PC-3 (cell line): ENCODE data around the gene CLDN9. TPM values are rescaled to one million over a fixed set of nuclear protein-coding genes. Genes with fewer than 3 reads are reported as not detected.

Experiments used
- ATAC-seq: fragments of 200-7000 bp; cut with Tn5 transposase; 2 replicates; pipeline ENCODE4 v1.9.1; 2020; ENCODE audit warnings: mild to moderate bottlenecking, moderate library complexity
- Bru-seq: library from RNA; stranded (reverse); fragments of 400-500 nt; gene quantifications from one replicate; lab custom pipeline; 2021; lab: Mats Ljungman, UMichigan
- BruChase-seq, 2 experiments: library from RNA; stranded (reverse); fragments of 400-500 nt; gene quantifications; one replicate each; lab custom pipeline; 2021; lab: Mats Ljungman, UMichigan
- BruUV-seq: library from RNA; stranded (reverse); fragments of 400-500 nt; replicated peaks from 2 replicates; lab custom pipeline; 2021; lab: Mats Ljungman, UMichigan
- CTCF ChIA-PET: fragments of 300-600 bp; sonication (Branson Sonifier 250); formaldehyde crosslinking; loops from one replicate; lab custom pipeline; 2022; ENCODE audit warnings: antibody characterized with exemption; lab: Charles Lee
- POLR2A ChIA-PET: fragments of 300-600 bp; sonication (Branson Sonifier 250); formaldehyde crosslinking; loops from one replicate; lab custom pipeline; 2022; ENCODE audit warnings: antibody characterized with exemption; ENCODE audit not compliant: unreplicated experiment; lab: Charles Lee
- DNase-seq: peaks from one replicate; pipeline ENCODE4 v3.0.0-alpha.2; 2015
- H2AFZ ChIP-seq: fragments of 300-600 bp; sonication (generic); 2 replicates; pipeline ENCODE4 v1.6.0; 2016; ENCODE audit warnings: antibody characterized with exemption, low read length
- H3F3A ChIP-seq: fragments of 300-600 bp; sonication (generic); one replicate; pipeline ENCODE4 v1.6.0; 2017; ENCODE audit warnings: antibody characterized with exemption, low read length, control low read depth, mild to moderate bottlenecking; ENCODE audit not compliant: unreplicated experiment
- H3K27ac ChIP-seq: fragments of 300-600 bp; sonication (generic); 2 replicates; pipeline ENCODE4 v1.5.1; 2016; ENCODE audit warnings: mild to moderate bottlenecking, low read length
- H3K27me3 ChIP-seq: fragments of 300-600 bp; sonication (generic); 2 replicates; pipeline ENCODE4 v1.6.1; 2016; ENCODE audit warnings: low read length, mixed read lengths
- H3K36me3 ChIP-seq: fragments of 300-600 bp; sonication (generic); 2 replicates; pipeline ENCODE4 v1.6.1; 2016; ENCODE audit warnings: low read depth, mixed run types, low read length, mixed read lengths
- H3K4me1 ChIP-seq: fragments of 300-600 bp; sonication (generic); 2 replicates; pipeline ENCODE4 v1.5.1; 2016; ENCODE audit warnings: low read length; ENCODE audit not compliant: insufficient read depth
- H3K4me2 ChIP-seq: fragments of 300-600 bp; sonication (generic); 2 replicates; pipeline ENCODE4 v1.6.0; 2016; ENCODE audit warnings: low read length
- H3K4me3 ChIP-seq: fragments of 300-600 bp; sonication (generic); 2 replicates; pipeline ENCODE4 v1.5.1; 2016; ENCODE audit warnings: mild to moderate bottlenecking, low read length, mixed read lengths
- H3K79me2 ChIP-seq: fragments of 300-600 bp; sonication (generic); 2 replicates; pipeline ENCODE4 v1.6.1; 2017; ENCODE audit warnings: low read length, mixed read lengths
- H3K9ac ChIP-seq: fragments of 300-600 bp; sonication (generic); 2 replicates; pipeline ENCODE4 v1.6.0; 2016; ENCODE audit warnings: mild to moderate bottlenecking, low read length
- H3K9me2 ChIP-seq: fragments of 300-600 bp; sonication (generic); replicated peaks from 2 replicates; pipeline ENCODE4 v1.6.1; 2016; ENCODE audit warnings: mixed run types, low read length, mixed read lengths
- H3K9me3 ChIP-seq: fragments of 300-600 bp; sonication (generic); 2 replicates; pipeline ENCODE4 v1.6.1; 2016; ENCODE audit warnings: low read length, mixed read lengths
- H4K20me1 ChIP-seq: fragments of 300-600 bp; sonication (generic); 2 replicates; pipeline ENCODE4 v1.6.1; 2016; ENCODE audit warnings: low read length, mixed read lengths
- EZH2 ChIP-seq: fragments of 300-600 bp; sonication (generic); IDR thresholded peaks from one replicate; pipeline ENCODE4 v1.6.1; 2017; ENCODE audit warnings: antibody characterized with exemption, mild to moderate bottlenecking, low read length; ENCODE audit not compliant: unreplicated experiment
- EZH2phosphoT487 ChIP-seq: fragments of 300-600 bp; sonication (generic); IDR thresholded peaks from 2 replicates; pipeline ENCODE4 v1.6.1; 2018; ENCODE audit warnings: mild to moderate bottlenecking, antibody characterized with exemption, low read length, borderline replicate concordance
- intact Hi-C: fragments of 100-400 bp; cut with micrococcal nuclease; formaldehyde crosslinking; loops from 2 replicates; pipeline ENCODE4 v1.9.0; 2023
- long read RNA-seq: library from polyadenylated mRNA; unstranded; transcript quantifications from one replicate; pipeline ENCODE4 v2.0.0, GENCODE V29; 2021; ENCODE audit not compliant: unreplicated experiment
- total RNA-seq: library from RNA; depleted of rRNA; stranded (reverse); fragments of >200 nt; gene quantifications from 2 replicates; pipeline ENCODE4 v1.2.3, GENCODE V29; 2014; rRNA removed
- TF ChIP-seq, protein P1 (sequence below): fragments of 300-600 bp; sonication (generic); conservative IDR thresholded peaks from 2 replicates; pipeline ENCODE4 v1.5.1; 2017; ENCODE audit warnings: antibody characterized with exemption, low read depth, mild to moderate bottlenecking, low read length

CLDN9 gene, protein sequence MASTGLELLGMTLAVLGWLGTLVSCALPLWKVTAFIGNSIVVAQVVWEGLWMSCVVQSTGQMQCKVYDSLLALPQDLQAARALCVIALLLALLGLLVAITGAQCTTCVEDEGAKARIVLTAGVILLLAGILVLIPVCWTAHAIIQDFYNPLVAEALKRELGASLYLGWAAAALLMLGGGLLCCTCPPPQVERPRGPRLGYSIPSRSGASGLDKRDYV
- 0.33 and 1.2 TPM in 2 replicates for total RNA-seq
- percentile 37 among the genes with signal in this experiment for Bru-seq, nascent RNA
- BruChase-seq, experiment 1, labeled RNA remaining after a 6-hour chase: percentile 63 among the genes with signal in this experiment
- percentile 57 among the genes with signal in this experiment for BruChase-seq, experiment 2, labeled RNA remaining after a 2-hour chase
- long read RNA-seq: 0 reads

DNA sequence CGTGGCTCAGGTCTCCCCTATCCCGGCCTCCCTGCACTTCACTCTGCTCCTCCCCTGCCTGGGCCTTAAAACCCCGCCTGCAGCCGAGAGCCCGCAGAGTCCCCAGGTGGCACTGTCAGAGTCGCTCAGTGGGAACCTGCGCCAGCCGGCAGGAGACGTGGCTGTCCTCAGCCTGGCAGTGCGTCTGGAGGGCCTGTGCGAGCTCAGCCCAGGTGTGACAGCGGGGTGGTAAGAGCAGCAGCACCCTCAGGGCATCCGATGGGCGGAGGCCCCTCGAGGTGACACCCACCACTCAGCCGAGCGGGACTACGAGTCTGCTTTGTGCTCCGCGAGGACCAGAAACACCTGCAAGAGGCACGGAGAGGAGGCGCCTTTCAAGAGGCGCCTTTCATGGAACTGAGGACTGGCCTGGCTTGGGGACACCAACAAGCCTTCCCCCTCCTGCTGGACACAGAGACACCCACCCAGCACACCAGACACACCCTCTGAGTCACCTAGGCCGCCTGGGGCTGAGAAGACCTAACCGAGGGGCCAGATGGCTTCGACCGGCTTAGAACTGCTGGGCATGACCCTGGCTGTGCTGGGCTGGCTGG, at the start of gene CLDN9:
TSS of gene CLDN9 (plus strand) at position 96 of the 593 bp plus-strand sequence. CDS start at position 536, 440 bp downstream.
- H3K9ac ChIP-seq: no peak within 1 kb of the TSS
- DNase-seq (peak; percentile 58), ATAC-seq (peak; percentile 55)
- no peaks in the 10 kb centered on the region for H4K20me1 ChIP-seq
- H2AFZ ChIP-seq: no peak within 1 kb of the TSS
- H3K27ac ChIP-seq: no peak within 1 kb of the TSS
- intact Hi-C loops: no loop called here
- no peaks in the 10 kb centered on the region for H3K27me3 ChIP-seq
- no peaks in the 10 kb centered on the region for H3K9me2 ChIP-seq
- POLR2A ChIA-PET: no interaction called here
- BruUV-seq: no TSS peak
- peaks cover 37% of the 10 kb centered on the region for H3K4me1 ChIP-seq
- no peak within 1 kb of the TSS for H3K4me3 ChIP-seq
- CTCF ChIA-PET: no interaction called here
- no peaks in the 10 kb centered on the region for H3K9me3 ChIP-seq
- H3K79me2 ChIP-seq: no peaks in the 10 kb centered on the region
- no peak for TF ChIP-seq EZH2
- TF ChIP-seq, protein P1, sequence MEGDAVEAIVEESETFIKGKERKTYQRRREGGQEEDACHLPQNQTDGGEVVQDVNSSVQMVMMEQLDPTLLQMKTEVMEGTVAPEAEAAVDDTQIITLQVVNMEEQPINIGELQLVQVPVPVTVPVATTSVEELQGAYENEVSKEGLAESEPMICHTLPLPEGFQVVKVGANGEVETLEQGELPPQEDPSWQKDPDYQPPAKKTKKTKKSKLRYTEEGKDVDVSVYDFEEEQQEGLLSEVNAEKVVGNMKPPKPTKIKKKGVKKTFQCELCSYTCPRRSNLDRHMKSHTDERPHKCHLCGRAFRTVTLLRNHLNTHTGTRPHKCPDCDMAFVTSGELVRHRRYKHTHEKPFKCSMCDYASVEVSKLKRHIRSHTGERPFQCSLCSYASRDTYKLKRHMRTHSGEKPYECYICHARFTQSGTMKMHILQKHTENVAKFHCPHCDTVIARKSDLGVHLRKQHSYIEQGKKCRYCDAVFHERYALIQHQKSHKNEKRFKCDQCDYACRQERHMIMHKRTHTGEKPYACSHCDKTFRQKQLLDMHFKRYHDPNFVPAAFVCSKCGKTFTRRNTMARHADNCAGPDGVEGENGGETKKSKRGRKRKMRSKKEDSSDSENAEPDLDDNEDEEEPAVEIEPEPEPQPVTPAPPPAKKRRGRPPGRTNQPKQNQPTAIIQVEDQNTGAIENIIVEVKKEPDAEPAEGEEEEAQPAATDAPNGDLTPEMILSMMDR: no peak
- no peak for TF ChIP-seq EZH2phosphoT487
- peak within 1 kb of the TSS; percentile 15; the same call in 1 of the 2 replicates for H3K4me2 ChIP-seq
- H3K36me3 ChIP-seq: no peaks in the 10 kb centered on the region
- no peaks in the 10 kb centered on the region for H3F3A ChIP-seq

DNA sequence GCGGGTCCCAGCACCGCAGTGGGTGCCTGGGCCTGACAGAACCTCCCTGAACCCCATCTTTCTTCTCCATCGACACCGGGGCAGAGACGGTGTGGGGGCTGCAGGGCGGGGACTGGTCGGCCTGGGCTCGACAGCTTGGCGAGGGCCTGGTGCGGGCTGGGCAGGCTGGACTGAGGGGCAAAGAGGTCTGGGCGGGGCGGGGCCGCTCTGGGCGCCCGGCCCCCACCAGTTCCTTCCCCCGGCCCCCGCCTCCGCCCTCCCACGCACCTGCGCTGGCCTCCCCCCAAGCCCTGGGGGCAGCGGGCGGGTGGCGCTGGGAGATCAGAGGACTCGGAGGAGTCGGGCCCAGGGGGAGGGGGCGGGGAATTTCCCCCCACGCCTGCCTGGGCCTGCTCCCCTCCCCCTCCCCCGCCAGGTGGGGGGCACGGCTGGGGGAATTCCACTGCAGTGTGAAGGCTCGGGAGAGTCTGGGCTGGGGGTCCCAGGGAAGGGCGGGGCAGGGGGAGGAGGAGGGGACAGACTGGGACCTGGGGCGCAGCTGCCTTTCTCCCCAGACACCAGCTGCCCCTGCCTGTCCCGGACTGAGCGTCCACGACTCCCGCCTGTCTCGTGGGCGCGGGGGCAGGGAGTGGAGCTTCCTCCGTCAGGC, 49.5 kb upstream of the CLDN9 start:
- Histone ChIP-seq H3K9ac (no peak overlapping the region), H3K4me1 (0 out of 2 replicates have a peak, but pooled peaks cover 11% of the 10 kb centered on the region), H3K79me2 (no peaks in the 10 kb centered on the region), H3K4me2 (peak overlapping the region; percentile 98), H4K20me1 (no peaks in the 10 kb centered on the region), H3K27me3 (no peaks in the 10 kb centered on the region), H3K9me3 (no peaks in the 10 kb centered on the region), H3K27ac (no peak overlapping the region), H3K4me3 (peak overlapping the region; percentile 74), H3K36me3 (no peaks in the 10 kb centered on the region), H2AFZ (peak overlapping the region; percentile 75), H3F3A (no peaks in the 10 kb centered on the region), H3K9me2 (no peaks in the 10 kb centered on the region)
- POLR2A ChIA-PET: no interaction called here
- no peak for TF ChIP-seq EZH2phosphoT487
- TF ChIP-seq EZH2: no peak
- TF ChIP-seq, protein P1: no peak
- BruUV-seq: no TSS peak
- DNase-seq (no peak), ATAC-seq (no peak)
- intact Hi-C loops: loop anchor here (10.0 kb wide), 1 partner anchor 58 kb away; no protein-coding TSS in a partner anchor
- CTCF ChIA-PET: no interaction called here
